Measurements from ENCODE around the gene TTLL8. TPM values are rescaled to one million over a fixed set of nuclear protein-coding genes. Genes with fewer than 3 reads are reported as not detected.

TTLL8 gene
- total RNA-seq, 1 donor from 2014 or later = not detected

GRCh38 chr22:50074056-50074455 lies 16.0 kb upstream of the TTLL8 start:
- no peaks in the 10 kb centered on the region for H3K36me3 ChIP-seq (ENCODE audit: control insufficient read depth in 3 of 3, insufficient read depth in 3 of 3, low read length in 3 of 3)
- H3K27ac ChIP-seq (ENCODE audit: low read depth, low read length) = no peak overlapping the region
- H3K9ac ChIP-seq (ENCODE audit: low read depth in 1 of 3, low read length in 3 of 3) = no peak overlapping the region
- H3K4me1 ChIP-seq (ENCODE audit: control insufficient read depth in 3 of 3, insufficient read depth in 3 of 3, low read length in 3 of 3) = no peaks in the 10 kb centered on the region
- peaks cover 15 to 33% (median 16%) of the 10 kb centered on the region in 3 donors for H3K27me3 ChIP-seq (ENCODE audit: control insufficient read depth in 3 of 3, insufficient read depth in 3 of 3, low read length in 3 of 3)
- H3K9me3 ChIP-seq (ENCODE audit: control insufficient read depth in 3 of 3, low read length in 3 of 3) = no peaks in the 10 kb centered on the region
- no peak overlapping the region for H3K4me3 ChIP-seq (ENCODE audit: low read length in 3 of 3)

- no peak overlapping the region for H3K9ac ChIP-seq (ENCODE audit: low read depth in 1 of 3, low read length in 3 of 3)
- no peaks in the 10 kb centered on the region for H3K36me3 ChIP-seq (ENCODE audit: control insufficient read depth in 3 of 3, insufficient read depth in 3 of 3, low read length in 3 of 3)
- no peak overlapping the region for H3K27ac ChIP-seq (ENCODE audit: low read depth, low read length)
- no peaks in the 10 kb centered on the region for H3K4me1 ChIP-seq (ENCODE audit: control insufficient read depth in 3 of 3, insufficient read depth in 3 of 3, low read length in 3 of 3)
- H3K9me3 ChIP-seq (ENCODE audit: control insufficient read depth in 3 of 3, low read length in 3 of 3) = no peaks in the 10 kb centered on the region
- H3K27me3 ChIP-seq (ENCODE audit: control insufficient read depth in 3 of 3, insufficient read depth in 3 of 3, low read length in 3 of 3) = peaks cover 18 to 33% (median 21%) of the 10 kb centered on the region in 3 donors
- H3K4me3 ChIP-seq (ENCODE audit: low read length in 3 of 3) = no peak overlapping the region
These were observed 14.8 kb upstream of the TTLL8 start for GRCh38 chr22:50072714-50073538.

GRCh38 chr22:50072167-50072555 lies 14.1 kb upstream of the TTLL8 start:
- no peaks in the 10 kb centered on the region for H3K9me3 ChIP-seq (ENCODE audit: control insufficient read depth in 3 of 3, low read length in 3 of 3)
- H3K4me1 ChIP-seq (ENCODE audit: control insufficient read depth in 3 of 3, insufficient read depth in 3 of 3, low read length in 3 of 3) = no peaks in the 10 kb centered on the region
- peaks cover 16 to 29% (median 22%) of the 10 kb centered on the region in 3 donors for H3K27me3 ChIP-seq (ENCODE audit: control insufficient read depth in 3 of 3, insufficient read depth in 3 of 3, low read length in 3 of 3)
- no peak overlapping the region for H3K27ac ChIP-seq (ENCODE audit: low read depth, low read length)
- H3K9ac ChIP-seq (ENCODE audit: low read depth in 1 of 3, low read length in 3 of 3) = no peak overlapping the region
- H3K36me3 ChIP-seq (ENCODE audit: control insufficient read depth in 3 of 3, insufficient read depth in 3 of 3, low read length in 3 of 3) = no peaks in the 10 kb centered on the region
- no peak overlapping the region for H3K4me3 ChIP-seq (ENCODE audit: low read length in 3 of 3)

GRCh38 chr22:50071432-50072166 lies 13.5 kb upstream of the TTLL8 start:
- H3K27ac ChIP-seq (ENCODE audit: low read depth, low read length) = no peak overlapping the region
- H3K9me3 ChIP-seq (ENCODE audit: control insufficient read depth in 3 of 3, low read length in 3 of 3) = no peaks in the 10 kb centered on the region
- H3K9ac ChIP-seq (ENCODE audit: low read depth in 1 of 3, low read length in 3 of 3) = no peak overlapping the region
- peaks cover 15 to 24% (median 22%) of the 10 kb centered on the region in 3 donors for H3K27me3 ChIP-seq (ENCODE audit: control insufficient read depth in 3 of 3, insufficient read depth in 3 of 3, low read length in 3 of 3)
- no peak overlapping the region for H3K4me3 ChIP-seq (ENCODE audit: low read length in 3 of 3)
- no peaks in the 10 kb centered on the region for H3K36me3 ChIP-seq (ENCODE audit: control insufficient read depth in 3 of 3, insufficient read depth in 3 of 3, low read length in 3 of 3)
- H3K4me1 ChIP-seq (ENCODE audit: control insufficient read depth in 3 of 3, insufficient read depth in 3 of 3, low read length in 3 of 3) = no peaks in the 10 kb centered on the region

- Histone ChIP-seq H3K9ac (ENCODE audit: low read depth in 1 of 3, low read length in 3 of 3) (no peak overlapping the region), H3K36me3 (ENCODE audit: control insufficient read depth in 3 of 3, insufficient read depth in 3 of 3, low read length in 3 of 3) (no peaks in the 10 kb centered on the region), H3K4me1 (ENCODE audit: control insufficient read depth in 3 of 3, insufficient read depth in 3 of 3, low read length in 3 of 3) (no peaks in the 10 kb centered on the region), H3K27me3 (ENCODE audit: control insufficient read depth in 3 of 3, insufficient read depth in 3 of 3, low read length in 3 of 3) (peaks cover 17 to 24% (median 22%) of the 10 kb centered on the region in 3 donors), H3K4me3 (ENCODE audit: low read length in 3 of 3) (no peak overlapping the region), H3K9me3 (ENCODE audit: control insufficient read depth in 3 of 3, low read length in 3 of 3) (no peaks in the 10 kb centered on the region), H3K27ac (ENCODE audit: low read depth, low read length) (no peak overlapping the region)
These were observed 12.3 kb upstream of the TTLL8 start for GRCh38 chr22:50070366-50070765.

- H3K36me3 ChIP-seq (ENCODE audit: control insufficient read depth in 3 of 3, insufficient read depth in 3 of 3, low read length in 3 of 3) = no peaks in the 10 kb centered on the region
These were observed 10.0 kb upstream of the TTLL8 start for GRCh38 chr22:50068096-50068495.

GRCh38 chr22:50067244-50067643 lies 9.1 kb upstream of the TTLL8 start:
- H3K27me3 ChIP-seq (ENCODE audit: control insufficient read depth in 3 of 3, insufficient read depth in 3 of 3, low read length in 3 of 3) = peaks cover 16 to 18% (median 17%) of the 10 kb centered on the region in 3 donors
- H3K27ac ChIP-seq (ENCODE audit: low read depth, low read length) = no peak overlapping the region
- H3K36me3 ChIP-seq (ENCODE audit: control insufficient read depth in 3 of 3, insufficient read depth in 3 of 3, low read length in 3 of 3) = no peaks in the 10 kb centered on the region
- no peaks in the 10 kb centered on the region for H3K4me1 ChIP-seq (ENCODE audit: control insufficient read depth in 3 of 3, insufficient read depth in 3 of 3, low read length in 3 of 3)
- no peak overlapping the region for H3K9ac ChIP-seq (ENCODE audit: low read depth in 1 of 3, low read length in 3 of 3)
- no peaks in the 10 kb centered on the region for H3K9me3 ChIP-seq (ENCODE audit: control insufficient read depth in 3 of 3, low read length in 3 of 3)
- no peak overlapping the region for H3K4me3 ChIP-seq (ENCODE audit: low read length in 3 of 3)

More at GRCh38 chr22:50068096-50068495, 10.0 kb upstream of the TTLL8 start:
- Histone ChIP-seq H3K9me3 (ENCODE audit: control insufficient read depth in 3 of 3, low read length in 3 of 3) (no peaks in the 10 kb centered on the region), H3K9ac (ENCODE audit: low read depth in 1 of 3, low read length in 3 of 3) (no peak overlapping the region), H3K4me1 (ENCODE audit: control insufficient read depth in 3 of 3, insufficient read depth in 3 of 3, low read length in 3 of 3) (no peaks in the 10 kb centered on the region), H3K4me3 (ENCODE audit: low read length in 3 of 3) (no peak overlapping the region), H3K27ac (ENCODE audit: low read depth, low read length) (no peak overlapping the region), H3K27me3 (ENCODE audit: control insufficient read depth in 3 of 3, insufficient read depth in 3 of 3, low read length in 3 of 3) (peaks cover 16 to 23% (median 18%) of the 10 kb centered on the region in 3 donors)

- H3K27me3 ChIP-seq (ENCODE audit: control insufficient read depth in 3 of 3, insufficient read depth in 3 of 3, low read length in 3 of 3) = peaks cover 21 to 38% (median 33%) of the 10 kb centered on the region in 3 donors
- no peak overlapping the region for H3K4me3 ChIP-seq (ENCODE audit: low read length in 3 of 3)
These were observed 6.4 kb upstream of the TTLL8 start for GRCh38 chr22:50064453-50064852.

GRCh38 chr22:50063589-50064393 lies 5.7 kb upstream of the TTLL8 start:
- H3K36me3 ChIP-seq (ENCODE audit: control insufficient read depth in 3 of 3, insufficient read depth in 3 of 3, low read length in 3 of 3) = no peaks in the 10 kb centered on the region
- H3K27ac ChIP-seq (ENCODE audit: low read depth, low read length) = no peak overlapping the region
- H3K9me3 ChIP-seq (ENCODE audit: control insufficient read depth in 3 of 3, low read length in 3 of 3) = no peaks in the 10 kb centered on the region
- H3K9ac ChIP-seq (ENCODE audit: low read depth in 1 of 3, low read length in 3 of 3) = no peak overlapping the region
- H3K4me1 ChIP-seq (ENCODE audit: control insufficient read depth in 3 of 3, insufficient read depth in 3 of 3, low read length in 3 of 3) = peaks cover 0 to 1% (median 0%) of the 10 kb centered on the region in 3 donors
- H3K4me3 ChIP-seq (ENCODE audit: low read length in 3 of 3) = no peak overlapping the region
- H3K27me3 ChIP-seq (ENCODE audit: control insufficient read depth in 3 of 3, insufficient read depth in 3 of 3, low read length in 3 of 3) = peaks cover 22 to 44% (median 38%) of the 10 kb centered on the region in 3 donors

More at GRCh38 chr22:50064453-50064852, 6.4 kb upstream of the TTLL8 start:
- no peak overlapping the region for H3K27ac ChIP-seq (ENCODE audit: low read depth, low read length)
- H3K36me3 ChIP-seq (ENCODE audit: control insufficient read depth in 3 of 3, insufficient read depth in 3 of 3, low read length in 3 of 3) = no peaks in the 10 kb centered on the region
- no peaks in the 10 kb centered on the region for H3K4me1 ChIP-seq (ENCODE audit: control insufficient read depth in 3 of 3, insufficient read depth in 3 of 3, low read length in 3 of 3)
- no peak overlapping the region for H3K9ac ChIP-seq (ENCODE audit: low read depth in 1 of 3, low read length in 3 of 3)
- H3K9me3 ChIP-seq (ENCODE audit: control insufficient read depth in 3 of 3, low read length in 3 of 3) = no peaks in the 10 kb centered on the region
